Fibroblast of mammary gland (primary cell): ENCODE results near the gene HTRA2.
"Not testable (repeated sequence)": the region's sequence is repeated elsewhere in the genome, so short reads cannot be mapped to it uniquely, and the experiment has no call there.

Source experiments
- DNase-seq: peaks from one replicate; pipeline ENCODE4 v3.0.0-alpha.2; 2010; ENCODE audit warnings: low read depth
- H3K4me3 ChIP-seq: 2 replicates; pipeline ENCODE4 v1.5.1; 2011; ENCODE audit warnings: low read depth, mild to moderate bottlenecking, low read length, moderate library complexity; ENCODE audit not compliant: control insufficient read depth
- CTCF ChIP-seq: conservative IDR thresholded peaks from 2 replicates; pipeline ENCODE4 v1.5.1; 2011; ENCODE audit warnings: low read depth, low read length, inconsistent platforms; ENCODE audit not compliant: control insufficient read depth, insufficient read depth

Gene HTRA2

GRCh38 chr2:74529357-74530238, at the start of gene HTRA2, which contains the start of gene AUP1:
TSS of gene HTRA2 (plus strand) at chr2:74529933. CDS start at chr2:74530007, 74 bp downstream.
TSS of gene AUP1 (minus strand) at chr2:74529706. CDS start at chr2:74529629, 77 bp downstream.
- peak; percentile 99 for DNase-seq
- peak within 1 kb of the TSS; percentile 98 for H3K4me3 ChIP-seq
- no peak for TF ChIP-seq CTCF

- peak overlapping the region; percentile 100 for H3K4me3 ChIP-seq
- no peak for DNase-seq
- no peak for TF ChIP-seq CTCF
Observed at GRCh38 chr2:74481431-74481830, 48.3 kb upstream of the HTRA2 start.

GRCh38 chr2:74481961-74482800, 47.6 kb upstream of the HTRA2 start:
- H3K4me3 ChIP-seq, result peak overlapping the region; percentile 100
- no peak for TF ChIP-seq CTCF
- no peak for DNase-seq

- DNase-seq, result peak; percentile 93
- TF ChIP-seq CTCF, result peak; percentile 88
- peak within 1 kb of the TSS; percentile 100 for H3K4me3 ChIP-seq
Observed at GRCh38 chr2:74482801-74483674, 46.7 kb upstream of the HTRA2 start, which contains the start of the genes CCDC142 and TTC31. TSS of gene CCDC142 (minus strand) at chr2:74482998. CDS start at chr2:74482837, 161 bp downstream. TSS of gene TTC31 (plus strand) at chr2:74483081. CDS start at chr2:74483096, 15 bp downstream.

- H3K4me3 ChIP-seq, result peak overlapping the region; percentile 100
Observed at GRCh38 chr2:74483675-74484164, 46.0 kb upstream of the HTRA2 start.

GRCh38 chr2:74486141-74486540, 43.6 kb upstream of the HTRA2 start:
- no peak for TF ChIP-seq CTCF
- no peak overlapping the region for H3K4me3 ChIP-seq
- DNase-seq, result no peak

More at GRCh38 chr2:74483675-74484164, 46.0 kb upstream of the HTRA2 start:
- not testable (repeated sequence) for DNase-seq
